Measurements from ENCODE around the gene MTA1.
A peak's percentile ranks its signal among the peaks of the same experiment; 100 is the strongest.

MTA1 gene

GRCh38 chr14:105439710-105440553 is 20.3 kb downstream of the MTA1 start:
- ChIA-PET CTCF (no interaction called here), POLR2A (ENCODE audit: low non-redundant PET) (no interaction called here)
- no peak for TF ChIP-seq CTCF (conservative IDR thresholded peaks at IDR 0.05; ENCODE audit: low read depth)
- H3K27ac ChIP-seq = peak overlapping the region; percentile 61
- DNase-seq (ENCODE audit: low spot score) = no peak

GRCh38 chr14:105440554-105440900 is 20.9 kb downstream of the MTA1 start:
- DNase-seq (ENCODE audit: low spot score) = no peak
- peak overlapping the region; percentile 61 for H3K27ac ChIP-seq
- TF ChIP-seq CTCF (conservative IDR thresholded peaks at IDR 0.05; ENCODE audit: low read depth) = no peak
- ChIA-PET CTCF (no interaction called here), POLR2A (ENCODE audit: low non-redundant PET) (no interaction called here)

- TF ChIP-seq CTCF (conservative IDR thresholded peaks at IDR 0.05; ENCODE audit: low read depth) = no peak
- CTCF ChIA-PET = no interaction called here
- DNase-seq (ENCODE audit: low spot score) = no peak
- peak overlapping the region; percentile 61 for H3K27ac ChIP-seq
- POLR2A ChIA-PET (ENCODE audit: low non-redundant PET) = no interaction called here
Observed at GRCh38 chr14:105440992-105441391, 21.4 kb downstream of the MTA1 start.

GRCh38 chr14:105442125-105442524 is 22.5 kb downstream of the MTA1 start:
- DNase-seq (ENCODE audit: low spot score) = no peak
- TF ChIP-seq CTCF (conservative IDR thresholded peaks at IDR 0.05; ENCODE audit: low read depth) = no peak
- H3K27ac ChIP-seq = peak overlapping the region; percentile 27; the same call in 1 of the 2 replicates
- ChIA-PET POLR2A (ENCODE audit: low non-redundant PET) (no interaction called here), CTCF (interaction anchor here (0.5 kb wide), 1 partner anchor 356 kb away, joined by 3 read pairs; no protein-coding TSS in a partner anchor)

- no peak for TF ChIP-seq CTCF (conservative IDR thresholded peaks at IDR 0.05; ENCODE audit: low read depth)
- ChIA-PET CTCF (interaction anchor here (0.5 kb wide), 1 partner anchor 355 kb away, joined by 3 read pairs; no protein-coding TSS in a partner anchor), POLR2A (ENCODE audit: low non-redundant PET) (no interaction called here)
- no peak for DNase-seq (ENCODE audit: low spot score)
- peak overlapping the region; percentile 37 for H3K27ac ChIP-seq
Observed at GRCh38 chr14:105442834-105443233, 23.2 kb downstream of the MTA1 start.

GRCh38 chr14:105444859-105445258 is 25.2 kb downstream of the MTA1 start:
- POLR2A ChIA-PET (ENCODE audit: low non-redundant PET) = no interaction called here
- CTCF ChIA-PET = interaction anchor here (0.9 kb wide), 1 partner anchor 124 kb away, joined by 3 read pairs; no protein-coding TSS in a partner anchor
- H3K27ac ChIP-seq = peak overlapping the region; percentile 35
- DNase-seq (ENCODE audit: low spot score) = no peak
- TF ChIP-seq CTCF (conservative IDR thresholded peaks at IDR 0.05; ENCODE audit: low read depth) = no peak
